BLaER1 (cell line): ENCODE results near the gene MTUS2.
"Not testable (repeated sequence)": the region's sequence is repeated elsewhere in the genome, so short reads cannot be mapped to it uniquely, and the experiment has no call there.

Experiments used
- H3K27ac ChIP-seq: shearing (Covaris generic); formaldehyde crosslinking; 2 replicates; pipeline ENCODE4 v1.8.1; 2022
- H3K27me3 ChIP-seq: shearing (Covaris generic); formaldehyde crosslinking; 2 replicates; pipeline ENCODE4 v1.8.1; 2022
- H3K36me3 ChIP-seq: shearing (Covaris generic); formaldehyde crosslinking; 2 replicates; pipeline ENCODE4 v1.8.1; 2022
- H3K4me1 ChIP-seq: shearing (Covaris generic); formaldehyde crosslinking; 2 replicates; pipeline ENCODE4 v1.8.1; 2022
- H3K4me2 ChIP-seq: shearing (Covaris generic); formaldehyde crosslinking; 2 replicates; pipeline ENCODE4 v1.8.1; 2022
- H3K4me3 ChIP-seq: shearing (Covaris generic); formaldehyde crosslinking; 2 replicates; pipeline ENCODE4 v1.8.1; 2022
- H3K9ac ChIP-seq: shearing (Covaris generic); formaldehyde crosslinking; 2 replicates; pipeline ENCODE4 v1.8.1; 2022
- H3K9me3 ChIP-seq: shearing (Covaris generic); formaldehyde crosslinking; 2 replicates; pipeline ENCODE4 v1.8.1; 2022
- H4K20me1 ChIP-seq: shearing (Covaris generic); formaldehyde crosslinking; 2 replicates; pipeline ENCODE4 v1.8.1; 2022
- Cebpa-rat ChIP-seq: shearing (Covaris generic); IDR thresholded peaks from 2 replicates; pipeline ENCODE4 v1.8.1; 2022

Gene MTUS2

GRCh38 chr13:29190298-29190697, 370.2 kb downstream of the MTUS2 start:
- Histone ChIP-seq H3K27ac (no peak overlapping the region), H3K4me1 (no peaks in the 10 kb centered on the region), H3K9me3 (peaks cover 8% of the 10 kb centered on the region), H3K9ac (no peak overlapping the region), H3K4me2 (no peak overlapping the region), H3K4me3 (no peak overlapping the region), H3K27me3 (no peaks in the 10 kb centered on the region), H3K36me3 (no peaks in the 10 kb centered on the region), H4K20me1 (no peaks in the 10 kb centered on the region)
- no peak for TF ChIP-seq Cebpa-rat

DNA sequence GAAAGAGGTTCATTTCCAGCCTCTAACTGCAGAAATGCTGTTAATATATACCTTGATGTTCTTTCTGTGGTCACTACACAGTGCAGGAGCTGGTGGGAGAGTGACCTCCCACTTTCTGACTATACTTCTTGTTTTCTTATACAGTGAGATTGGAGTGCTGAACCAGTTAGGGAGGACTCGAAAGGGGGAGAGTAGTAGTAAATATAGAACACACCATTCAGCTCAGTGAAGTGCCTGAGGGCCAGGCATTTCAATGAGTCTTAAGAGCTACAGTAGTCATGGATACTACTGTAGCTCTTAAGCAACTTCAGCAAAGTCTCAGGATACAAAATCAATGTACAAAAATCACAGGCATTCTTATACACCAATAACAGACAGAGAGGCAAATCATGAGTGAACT, 372.9 kb downstream of the MTUS2 start:
- Histone ChIP-seq H3K4me3 (no peak overlapping the region), H4K20me1 (no peaks in the 10 kb centered on the region), H3K9ac (no peak overlapping the region), H3K4me2 (no peak overlapping the region), H3K9me3 (no peaks in the 10 kb centered on the region), H3K27ac (no peak overlapping the region), H3K36me3 (no peaks in the 10 kb centered on the region), H3K4me1 (no peaks in the 10 kb centered on the region; the same call in 1 of the 2 replicates), H3K27me3 (no peaks in the 10 kb centered on the region)
- TF ChIP-seq Cebpa-rat, result no peak

DNA sequence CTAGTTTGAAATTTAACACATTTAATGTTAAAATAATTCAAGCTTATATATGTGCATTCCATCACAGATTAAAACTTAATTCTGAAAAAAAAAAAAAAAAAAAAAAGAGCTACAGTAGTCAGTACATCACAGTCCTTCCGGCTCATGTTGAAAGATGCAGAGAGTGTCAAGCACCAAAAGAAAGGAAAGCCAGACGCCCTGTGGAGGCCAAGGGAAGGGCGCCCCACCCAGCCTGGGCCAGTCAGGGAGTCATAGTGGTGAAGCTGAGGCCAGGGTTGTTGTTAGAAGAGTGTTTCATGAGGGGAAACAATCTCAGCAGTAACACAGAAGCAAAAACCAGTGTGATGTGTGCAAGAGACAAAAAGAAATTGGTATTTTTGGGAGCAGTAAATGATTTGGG, 375.3 kb downstream of the MTUS2 start:
- Histone ChIP-seq H3K27me3 (no peaks in the 10 kb centered on the region), H4K20me1 (no peaks in the 10 kb centered on the region), H3K9me3 (no peaks in the 10 kb centered on the region), H3K9ac (no peak overlapping the region), H3K4me1 (no peaks in the 10 kb centered on the region; the same call in 1 of the 2 replicates), H3K4me3 (no peak overlapping the region), H3K4me2 (no peak overlapping the region), H3K36me3 (no peaks in the 10 kb centered on the region), H3K27ac (no peak overlapping the region)
- no peak for TF ChIP-seq Cebpa-rat

DNA sequence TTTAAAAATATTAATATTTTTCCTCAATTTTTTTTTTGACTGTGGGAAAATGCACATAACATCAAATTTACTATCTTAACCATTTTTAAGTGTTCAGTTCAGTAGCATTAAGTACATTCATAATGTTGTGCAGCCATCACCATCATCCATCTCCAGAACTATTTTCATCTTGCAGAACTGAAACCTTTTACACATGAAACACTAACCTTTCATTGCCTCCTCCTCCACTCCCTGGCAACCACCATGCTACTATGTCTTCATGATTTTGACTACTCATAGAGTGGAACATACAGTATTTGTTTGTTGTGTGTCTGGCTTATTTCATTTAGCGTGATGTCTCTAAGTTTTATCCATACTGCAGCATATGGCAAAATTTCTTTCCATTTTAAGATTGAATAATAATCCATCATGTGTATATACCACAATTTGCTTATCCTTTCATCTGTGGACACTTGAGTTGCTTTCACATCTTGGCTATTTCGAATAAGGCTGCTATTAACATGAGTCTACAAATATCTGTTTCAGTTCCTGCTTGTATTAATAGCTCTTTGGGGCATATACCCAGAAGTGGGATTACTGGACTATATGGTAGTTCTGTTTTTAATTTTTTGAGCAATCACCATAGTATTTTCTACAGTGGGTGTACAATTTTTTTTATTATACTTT, 376.4 kb downstream of the MTUS2 start:
- Histone ChIP-seq H3K9me3 (no peaks in the 10 kb centered on the region), H3K4me2 (no peak overlapping the region), H3K36me3 (no peaks in the 10 kb centered on the region), H3K27me3 (no peaks in the 10 kb centered on the region), H3K9ac (no peak overlapping the region), H3K27ac (no peak overlapping the region), H3K4me3 (no peak overlapping the region), H4K20me1 (no peaks in the 10 kb centered on the region), H3K4me1 (no peaks in the 10 kb centered on the region; the same call in 1 of the 2 replicates)
- no peak for TF ChIP-seq Cebpa-rat

- H3K9me3 ChIP-seq, result peaks cover 11% of the 10 kb centered on the region; the same call in 1 of the 2 replicates
- not testable (repeated sequence) for H3K27ac ChIP-seq, H3K4me3 ChIP-seq, H3K4me2 ChIP-seq, H3K4me1 ChIP-seq, H3K9ac ChIP-seq, H3K27me3 ChIP-seq, H3K36me3 ChIP-seq, H4K20me1 ChIP-seq
Measured at GRCh38 chr13:29202753-29203152, 382.6 kb downstream of the MTUS2 start.

- H4K20me1 ChIP-seq, result no peaks in the 10 kb centered on the region
- TF ChIP-seq Cebpa-rat, result no peak
- H3K4me1 ChIP-seq, result no peaks in the 10 kb centered on the region
- no peak overlapping the region for H3K9ac ChIP-seq
- H3K9me3 ChIP-seq, result peaks cover 11% of the 10 kb centered on the region; the same call in 1 of the 2 replicates
- no peaks in the 10 kb centered on the region for H3K27me3 ChIP-seq
- no peak overlapping the region for H3K4me3 ChIP-seq
- no peak overlapping the region for H3K27ac ChIP-seq
- no peak overlapping the region for H3K4me2 ChIP-seq
- H3K36me3 ChIP-seq, result no peaks in the 10 kb centered on the region
Measured at GRCh38 chr13:29204651-29205050, 384.5 kb downstream of the MTUS2 start.

DNA sequence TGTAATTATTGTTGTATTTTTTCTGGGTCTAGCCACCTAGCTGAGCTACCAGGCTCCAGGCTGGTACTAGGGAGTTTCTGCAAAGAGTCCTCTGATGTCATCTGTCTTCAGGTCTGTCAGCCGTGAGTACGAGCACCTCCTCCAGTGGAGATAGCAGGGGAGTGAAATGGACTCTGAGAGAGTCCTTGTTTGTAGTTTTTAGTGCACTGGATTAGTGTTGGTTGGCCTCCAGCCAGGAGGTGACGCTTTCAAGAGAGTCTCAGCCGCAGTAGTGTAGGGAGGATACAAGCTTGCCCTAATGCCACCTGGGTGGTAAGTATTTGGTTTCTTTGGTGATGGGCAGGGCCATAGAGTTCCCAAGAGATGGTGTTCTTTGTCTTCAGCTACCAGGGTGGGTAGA, 390.5 kb downstream of the MTUS2 start:
- H4K20me1 ChIP-seq, result no peaks in the 10 kb centered on the region
- H3K27me3 ChIP-seq, result no peaks in the 10 kb centered on the region
- no peak for TF ChIP-seq Cebpa-rat
- H3K4me2 ChIP-seq, result no peak overlapping the region
- no peaks in the 10 kb centered on the region for H3K4me1 ChIP-seq
- H3K9me3 ChIP-seq, result peaks cover 7% of the 10 kb centered on the region; the same call in 1 of the 2 replicates
- no peak overlapping the region for H3K4me3 ChIP-seq
- no peaks in the 10 kb centered on the region for H3K36me3 ChIP-seq
- no peak overlapping the region for H3K9ac ChIP-seq
- no peak overlapping the region for H3K27ac ChIP-seq

GRCh38 chr13:29211162-29211561, 391.0 kb downstream of the MTUS2 start:
- not testable (repeated sequence) for H3K4me3 ChIP-seq, H3K27ac ChIP-seq, H3K9ac ChIP-seq, H3K27me3 ChIP-seq, H4K20me1 ChIP-seq, H3K4me2 ChIP-seq, H3K36me3 ChIP-seq, H3K4me1 ChIP-seq
- peaks cover 12% of the 10 kb centered on the region; the same call in 1 of the 2 replicates for H3K9me3 ChIP-seq

DNA sequence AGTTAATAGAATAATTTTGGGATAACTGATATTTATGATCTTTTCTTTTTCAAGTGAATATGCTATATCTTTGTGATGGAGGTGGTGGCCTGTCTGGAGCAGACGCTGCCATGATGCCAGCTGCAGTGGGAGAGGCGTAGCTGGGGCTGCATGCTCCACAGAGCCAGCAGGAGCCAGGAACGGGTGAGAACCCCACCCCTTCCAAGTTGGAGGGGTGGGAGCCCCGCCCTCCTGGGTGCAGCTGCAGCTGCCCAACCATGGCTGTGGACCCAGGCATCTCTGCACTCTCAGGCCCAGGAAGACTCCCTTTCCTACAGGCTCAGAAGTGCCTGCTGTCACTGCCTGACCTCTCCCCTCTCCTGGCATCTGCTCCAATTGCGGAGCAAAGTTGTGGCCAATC, 402.3 kb downstream of the MTUS2 start:
- Histone ChIP-seq H3K4me2 (no peak overlapping the region), H4K20me1 (no peaks in the 10 kb centered on the region), H3K27me3 (no peaks in the 10 kb centered on the region), H3K4me1 (no peaks in the 10 kb centered on the region), H3K9me3 (peaks cover 28% of the 10 kb centered on the region), H3K4me3 (no peak overlapping the region), H3K9ac (no peak overlapping the region), H3K27ac (no peak overlapping the region), H3K36me3 (no peaks in the 10 kb centered on the region)
- TF ChIP-seq Cebpa-rat, result no peak

GRCh38 chr13:29224206-29224605, 404.1 kb downstream of the MTUS2 start:
- H3K27ac ChIP-seq, result no peak overlapping the region
- TF ChIP-seq Cebpa-rat, result no peak
- H3K27me3 ChIP-seq, result no peaks in the 10 kb centered on the region
- no peaks in the 10 kb centered on the region for H4K20me1 ChIP-seq
- H3K4me2 ChIP-seq, result no peak overlapping the region
- H3K4me3 ChIP-seq, result no peak overlapping the region
- peaks cover 25% of the 10 kb centered on the region for H3K9me3 ChIP-seq
- no peaks in the 10 kb centered on the region for H3K36me3 ChIP-seq
- H3K4me1 ChIP-seq, result no peaks in the 10 kb centered on the region
- no peak overlapping the region for H3K9ac ChIP-seq

DNA sequence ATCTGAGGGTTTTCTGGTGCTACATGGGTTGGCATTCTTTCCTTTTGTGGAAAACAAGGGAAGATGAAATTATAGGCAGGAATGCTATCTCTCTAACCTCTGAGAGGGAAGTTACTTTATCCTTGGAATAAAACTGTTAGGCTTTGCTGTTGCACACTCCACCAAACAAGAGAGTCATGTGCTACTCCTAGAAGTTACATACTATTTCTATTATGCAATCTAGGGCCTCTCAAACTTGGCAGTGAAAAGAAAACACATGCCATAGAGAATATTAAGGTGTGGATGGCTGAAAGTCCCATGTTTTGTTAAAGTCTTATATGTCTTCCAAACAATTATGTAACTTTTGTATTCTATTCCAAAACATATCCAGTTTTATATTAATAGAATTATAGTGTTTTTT, 407.4 kb downstream of the MTUS2 start:
- Histone ChIP-seq H3K4me3 (no peak overlapping the region), H3K4me2 (no peak overlapping the region), H3K4me1 (no peaks in the 10 kb centered on the region), H3K9ac (no peak overlapping the region), H3K27ac (no peak overlapping the region), H3K36me3 (no peaks in the 10 kb centered on the region), H4K20me1 (no peaks in the 10 kb centered on the region), H3K9me3 (peaks cover 17% of the 10 kb centered on the region), H3K27me3 (no peaks in the 10 kb centered on the region)
- TF ChIP-seq Cebpa-rat, result no peak
